ENCODE data around the gene TAF1.
"Not testable (repeated sequence)": the region's sequence is repeated elsewhere in the genome, so short reads cannot be mapped to it uniquely, and the experiment has no call there.

TAF1 gene

GRCh38 chrX:71504346-71504745 is 138.2 kb downstream of the TAF1 start:
- no peak for DNase-seq (ENCODE audit: low read depth)

GRCh38 chrX:71509289-71509688 is 143.1 kb downstream of the TAF1 start:
- no peak for DNase-seq (ENCODE audit: low read depth)

- no peak for DNase-seq (ENCODE audit: low read depth)
Observed at GRCh38 chrX:71510161-71510560, 144.0 kb downstream of the TAF1 start.

- not testable (repeated sequence) for DNase-seq (ENCODE audit: low read depth)
Observed at GRCh38 chrX:71513731-71514130, 147.6 kb downstream of the TAF1 start.

- DNase-seq (ENCODE audit: low read depth) = no peak
Observed at GRCh38 chrX:71514367-71515037, 148.3 kb downstream of the TAF1 start.

- no peak for DNase-seq (ENCODE audit: low read depth)
Observed at GRCh38 chrX:71515038-71515396, 148.9 kb downstream of the TAF1 start.

Measured in stimulated activated CD8-positive, alpha-beta memory T cell treated with anti-CD3 and anti-CD28 coated beads, Interleukin-4, amount 100 ng/mL, for 24 hours (primary cell).